Left cardiac atrium (tissue), 4 donors: Measurements from ENCODE around the gene DTNA. TPM values are rescaled to one million over a fixed set of nuclear protein-coding genes. Genes with fewer than 3 reads are reported as not detected.
A peak's percentile ranks its signal among the peaks of the same experiment; 100 is the strongest.
"Not testable (repeated sequence)": the region's sequence is repeated elsewhere in the genome, so short reads cannot be mapped to it uniquely, and the experiment has no call there.

Experiments
- ATAC-seq, 2 donors: fragments of 200-7000 bp; cut with Tn5 transposase; one replicate each; pipeline ENCODE4 v1.9.1; 2020; ENCODE audit warnings: mild to moderate bottlenecking in 2 of 2, moderate library complexity in 2 of 2
- DNase-seq: peaks from one replicate; pipeline ENCODE4 v3.0.0-alpha.2; 2020
- intact Hi-C, 2 donors: fragments of 100-400 bp; cut with DNase I; formaldehyde crosslinking; loops; one replicate each; pipeline versions ENCODE4 v1.14.1 to v1.15.1; 2022 to 2023
- total RNA-seq, 2 donors: library from RNA; stranded (reverse); fragmentation: NEBNext Ultra II Directional; extraction: Animal tissue kit (Norgen Biotek cat#: 25700); gene quantifications; one replicate each; pipeline ENCODE4 v1.2.1, GENCODE V29; 2021
- donor health status: DM: no; HTN: yes; CAD: no.
- donor health status: DM: no; HTN: yes; CAD: no; lungs with severe emphysema.
- donor health status: DM: yes; HTN: yes; CAD: no.
- donor health status: Dilated cardiomyopathy.

DTNA gene
- total RNA-seq, 2 donors from 2014 or later: 113 to 128 TPM

GRCh38 chr18:34911661-34912384, 201.7 kb downstream of the DTNA start:
- no peak for ATAC-seq
- intact Hi-C loops: no loop called here
- DNase-seq: no peak

DNA sequence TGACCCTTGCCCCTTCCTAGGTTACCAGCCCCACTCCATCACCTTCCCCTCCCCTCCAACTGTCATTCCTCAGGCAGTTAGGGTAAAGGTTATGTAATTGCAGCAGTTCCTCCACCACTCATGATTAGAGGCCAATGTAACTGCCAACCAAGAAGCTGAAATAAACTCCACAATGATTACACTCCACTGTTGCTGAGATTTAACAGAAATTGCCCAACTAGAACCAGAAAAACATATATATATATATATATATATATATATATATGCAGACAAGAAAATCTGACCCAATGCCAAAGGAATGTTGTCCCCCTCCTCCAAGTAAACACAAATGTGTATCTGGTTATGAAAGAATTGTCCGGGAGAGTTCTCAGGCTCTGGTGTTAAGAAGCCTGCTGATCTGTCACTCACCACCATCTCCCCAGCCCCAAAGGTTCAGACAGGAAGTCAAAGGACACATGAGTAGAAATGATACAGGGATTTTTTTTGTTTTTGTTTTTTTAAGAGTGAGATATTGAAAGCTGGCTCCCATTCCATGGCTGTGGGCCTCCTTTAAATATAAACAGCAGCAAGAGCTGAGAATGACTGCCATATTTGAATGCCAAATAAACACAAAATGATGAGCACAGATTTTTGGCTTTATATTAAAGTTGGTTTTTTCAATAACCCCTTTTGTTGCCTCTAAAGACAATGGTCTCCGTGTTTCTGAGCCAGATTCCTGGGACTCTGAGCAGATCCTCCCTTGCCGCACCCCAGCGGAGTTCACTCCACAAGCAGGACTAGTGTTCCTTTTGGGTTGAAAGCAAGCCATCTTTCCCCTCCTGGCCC, 204.0 kb downstream of the DTNA start:
- DNase-seq: no peak
- no peak for ATAC-seq
- intact Hi-C loops: no loop called here

GRCh38 chr18:34915046-34915445, 204.9 kb downstream of the DTNA start:
- no peak for ATAC-seq
- no peak for DNase-seq
- intact Hi-C loops: no loop called here

DNA sequence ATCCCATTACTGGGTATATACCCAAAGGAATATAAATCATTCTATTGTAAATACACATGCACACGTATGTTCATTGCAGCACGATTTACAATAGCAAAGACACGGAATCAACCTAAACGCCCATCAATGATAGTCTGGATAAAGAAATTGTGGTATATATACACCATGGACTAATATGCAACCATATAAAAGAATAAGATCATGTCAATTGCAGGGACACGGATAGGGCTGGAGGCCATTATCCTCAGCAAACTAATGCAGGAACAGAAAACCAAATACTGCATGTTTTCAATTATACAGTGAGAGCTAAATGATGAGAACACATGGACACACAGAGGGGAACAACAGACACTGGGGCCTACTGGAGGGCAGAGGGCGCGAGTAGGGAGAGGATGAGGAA, 206.4 kb downstream of the DTNA start:
- DNase-seq, intact Hi-C loops, ATAC-seq: not testable (repeated sequence)

GRCh38 chr18:34918856-34919255, 208.8 kb downstream of the DTNA start:
- ATAC-seq (no peak), DNase-seq (no peak)
- intact Hi-C loops: no loop called here

DNA sequence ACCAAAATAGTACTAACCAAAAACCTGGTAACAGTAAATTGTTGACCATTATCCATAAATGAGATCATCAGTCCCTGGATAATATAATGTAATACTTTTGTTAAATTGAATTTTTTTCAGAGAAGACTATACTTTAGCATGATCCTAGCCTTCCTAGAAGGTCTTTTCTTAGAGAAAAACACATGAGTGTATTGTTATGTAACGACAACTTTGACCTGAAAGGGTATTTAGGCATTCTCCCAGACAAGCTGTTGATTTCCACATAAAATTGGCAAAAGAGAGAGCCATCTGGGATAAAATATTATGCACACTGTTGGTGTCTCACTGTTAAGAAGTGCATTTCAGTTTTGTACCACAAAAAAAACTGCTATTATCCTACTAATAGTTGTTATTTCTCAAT, 211.1 kb downstream of the DTNA start:
- DNase-seq (no peak), ATAC-seq (peak in 1 of 2 donors; percentile 41)
- intact Hi-C loops: no loop called here

- ATAC-seq: no peak
- no peak for DNase-seq
- intact Hi-C loops: no loop called here
These were observed 211.8 kb downstream of the DTNA start for GRCh38 chr18:34921811-34922385.

DNA sequence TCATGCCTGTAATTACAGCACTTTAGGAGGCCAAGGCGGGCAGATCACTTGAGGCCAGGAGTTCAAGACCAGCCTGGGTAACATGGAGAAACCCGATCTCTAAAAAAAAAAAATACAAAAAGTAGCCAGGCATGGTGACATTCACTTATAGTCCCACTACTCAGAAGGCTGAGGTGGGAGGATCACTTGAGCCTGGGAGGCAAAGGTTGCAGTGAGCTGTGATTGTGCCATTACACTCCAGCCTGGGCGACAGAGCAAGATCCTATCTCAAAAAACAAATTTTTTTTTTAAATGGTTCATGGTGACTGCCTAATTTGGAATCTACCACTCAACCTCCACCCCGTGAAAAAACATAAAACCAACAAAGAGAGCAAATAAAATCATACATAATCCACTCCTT, 212.5 kb downstream of the DTNA start:
- ATAC-seq, DNase-seq, intact Hi-C loops: not testable (repeated sequence)

DNA sequence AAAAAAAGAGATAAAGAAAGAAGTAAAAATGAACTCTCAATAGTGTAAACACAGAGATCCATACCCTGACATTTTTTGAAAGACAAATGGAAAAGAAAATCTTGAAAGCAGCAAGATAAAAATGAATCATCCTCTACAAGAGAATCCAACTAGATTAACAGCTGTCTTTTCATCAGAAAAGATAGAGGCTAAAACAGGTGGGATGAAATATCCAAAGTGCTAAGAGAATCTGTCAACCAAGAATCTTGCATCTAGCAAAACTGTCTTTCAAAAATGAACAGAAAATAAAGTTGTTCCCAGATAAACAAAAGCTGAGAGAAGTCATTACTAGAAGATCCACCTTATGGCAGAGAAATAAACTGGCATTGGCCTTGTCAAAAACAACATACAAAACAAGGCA, 213.8 kb downstream of the DTNA start:
- DNase-seq (no peak), ATAC-seq (no peak)
- intact Hi-C loops: no loop called here

DNA sequence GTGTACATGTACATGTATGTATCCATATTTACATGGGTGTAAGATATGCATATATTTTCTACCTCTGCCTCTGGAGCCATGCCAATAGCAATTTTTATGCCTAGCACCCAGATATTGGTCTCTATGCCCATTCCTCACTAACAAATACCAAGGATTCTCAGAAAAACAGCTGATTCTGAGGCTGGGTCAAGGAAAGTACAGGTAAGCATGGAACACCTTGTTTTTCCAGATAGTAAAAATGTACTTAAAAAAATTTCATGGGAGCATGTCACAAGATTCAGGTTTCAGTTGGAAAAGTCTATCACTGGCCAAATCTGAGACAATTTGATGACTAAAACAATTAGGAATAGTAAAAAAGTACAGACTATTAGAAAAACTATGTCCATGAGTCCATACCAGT, 216.6 kb downstream of the DTNA start:
- ATAC-seq: no peak

GRCh38 chr18:34928088-34928753, 218.1 kb downstream of the DTNA start:
- intact Hi-C loops: no loop called here

More for the DNA sequence above, 216.6 kb downstream of the DTNA start:
- intact Hi-C loops: no loop called here
- no peak for DNase-seq

GRCh38 chr18:34928754-34929335, 218.7 kb downstream of the DTNA start:
- DNase-seq: no peak
- intact Hi-C loops: no loop called here
- no peak for ATAC-seq

More at GRCh38 chr18:34928088-34928753, 218.1 kb downstream of the DTNA start:
- DNase-seq (no peak), ATAC-seq (no peak)

DNA sequence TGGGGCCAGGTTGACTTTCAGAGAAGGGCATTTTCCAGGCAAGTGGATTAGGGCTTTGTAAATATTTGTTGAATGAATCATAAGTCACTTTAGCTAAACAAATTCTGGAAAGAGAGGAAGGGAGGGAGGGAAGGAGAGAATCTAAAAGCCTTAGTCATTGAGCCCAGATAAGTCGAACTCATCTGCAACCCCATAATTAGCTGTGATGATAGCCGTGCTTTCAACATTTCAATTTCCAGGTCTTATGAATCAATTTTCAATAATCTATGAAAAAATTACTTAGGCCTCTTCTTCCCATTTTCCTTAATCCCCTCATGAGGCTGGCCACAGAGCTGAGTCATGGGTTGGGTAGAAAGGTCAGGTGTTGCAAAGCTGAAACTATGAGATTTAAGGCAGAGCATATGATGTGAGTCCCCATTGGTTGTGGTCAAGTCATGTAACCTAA, 219.3 kb downstream of the DTNA start:
- ATAC-seq: peak; percentile 8 to 39
- intact Hi-C loops: no loop called here
- DNase-seq: no peak

DNA sequence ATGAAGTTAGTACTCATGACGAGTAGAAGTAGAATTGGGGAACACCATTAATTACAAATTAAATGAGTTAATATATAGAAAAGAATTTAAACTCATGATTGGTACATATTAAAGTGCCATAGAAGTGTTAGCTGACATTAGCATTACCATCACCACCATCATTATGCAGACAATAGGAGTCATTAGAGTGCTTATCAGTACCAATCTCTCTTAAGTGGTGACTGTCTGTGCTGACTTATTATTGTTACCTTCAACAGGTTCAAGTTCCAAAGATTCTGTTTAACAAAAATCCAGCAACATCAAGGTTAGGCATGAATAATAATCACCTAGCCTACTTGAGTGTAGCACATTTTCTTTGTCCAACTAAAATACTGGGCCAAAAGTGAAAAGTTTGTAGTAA, 222.3 kb downstream of the DTNA start:
- no peak for ATAC-seq
- intact Hi-C loops: no loop called here
- no peak for DNase-seq

- no peak for ATAC-seq
- DNase-seq: no peak
- intact Hi-C loops: no loop called here
These were observed 222.8 kb downstream of the DTNA start for GRCh38 chr18:34932792-34933466.

DNA sequence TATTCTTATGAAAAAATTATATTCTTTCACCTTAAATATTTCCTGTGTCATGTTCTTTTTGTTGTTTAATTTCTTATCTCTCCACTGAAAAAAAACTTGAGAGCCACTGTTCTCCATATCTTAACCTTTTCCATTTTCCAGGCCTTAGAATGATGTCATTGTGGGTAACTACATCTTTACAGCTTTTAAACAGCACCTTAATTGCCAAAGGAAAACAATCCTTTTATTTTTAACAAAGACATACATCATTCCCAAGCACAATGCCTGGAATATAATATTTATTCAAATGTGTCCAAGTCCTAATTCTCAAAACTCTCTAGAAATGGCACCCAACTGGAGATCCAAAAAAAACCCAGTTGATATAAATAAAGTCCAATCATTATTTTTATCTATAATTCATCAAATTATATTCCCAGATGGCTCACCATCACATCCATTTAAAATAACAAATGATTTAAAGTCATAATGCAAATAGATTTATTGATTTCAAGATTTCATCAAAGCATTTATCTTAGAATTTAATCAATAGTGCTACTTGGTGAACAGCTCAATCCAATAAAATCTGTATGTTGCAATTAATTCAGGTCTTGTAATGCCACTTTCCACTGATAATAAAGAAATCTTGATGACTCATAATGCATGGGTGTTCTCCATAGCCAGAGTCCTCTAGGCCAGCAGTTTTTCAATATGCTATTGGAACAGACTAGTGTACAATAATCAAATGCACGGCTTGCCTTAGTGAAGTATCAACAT, 224.0 kb downstream of the DTNA start:
- intact Hi-C loops: no loop called here
- DNase-seq: no peak
- ATAC-seq: no peak

GRCh38 chr18:34936772-34937171, 226.7 kb downstream of the DTNA start:
- intact Hi-C loops: no loop called here

GRCh38 chr18:34938090-34938489, 228.0 kb downstream of the DTNA start:
- ATAC-seq (no peak), DNase-seq (no peak)
- intact Hi-C loops: no loop called here

More at GRCh38 chr18:34936772-34937171, 226.7 kb downstream of the DTNA start:
- no peak for DNase-seq
- ATAC-seq: no peak
